ENCODE data around the gene OCA2.

The OCA2 gene

GRCh38 chr15:28066231-28066630 is 32.9 kb downstream of the OCA2 start:
- no peak for TF ChIP-seq CTCF (IDR thresholded peaks at IDR 0.05; ENCODE audit: low read depth, low read length)
- DNase-seq (ENCODE audit: extremely low read depth, low read depth), result no peak

- TF ChIP-seq CTCF (IDR thresholded peaks at IDR 0.05; ENCODE audit: low read depth, low read length), result no peak
- DNase-seq (ENCODE audit: extremely low read depth, low read depth), result no peak
Observed at GRCh38 chr15:28060005-28060404, 39.1 kb downstream of the OCA2 start.

- DNase-seq (ENCODE audit: extremely low read depth, low read depth), result no peak
- no peak for TF ChIP-seq CTCF (IDR thresholded peaks at IDR 0.05; ENCODE audit: low read depth, low read length)
Observed at GRCh38 chr15:28058082-28058481, 41.0 kb downstream of the OCA2 start.

GRCh38 chr15:28051955-28052633 is 47.0 kb downstream of the OCA2 start:
- no peak for TF ChIP-seq CTCF (IDR thresholded peaks at IDR 0.05; ENCODE audit: low read depth, low read length)
- no peak for DNase-seq (ENCODE audit: extremely low read depth, low read depth)

GRCh38 chr15:28049581-28049980 is 49.5 kb downstream of the OCA2 start:
- no peak for TF ChIP-seq CTCF (IDR thresholded peaks at IDR 0.05; ENCODE audit: low read depth, low read length)

GRCh38 chr15:28047277-28047676 is 51.8 kb downstream of the OCA2 start:
- no peak for TF ChIP-seq CTCF (IDR thresholded peaks at IDR 0.05; ENCODE audit: low read depth, low read length)
- no peak for DNase-seq (ENCODE audit: extremely low read depth, low read depth)

More at GRCh38 chr15:28049581-28049980, 49.5 kb downstream of the OCA2 start:
- no peak for DNase-seq (ENCODE audit: extremely low read depth, low read depth)

- no peak for TF ChIP-seq CTCF (IDR thresholded peaks at IDR 0.05; ENCODE audit: low read depth, low read length)
- DNase-seq (ENCODE audit: extremely low read depth, low read depth), result no peak
Observed at GRCh38 chr15:28044121-28044672, 54.9 kb downstream of the OCA2 start.
